H1 (cell line): ENCODE measurements around the gene KTI12. TPM values are rescaled to one million over a fixed set of nuclear protein-coding genes. Genes with fewer than 3 reads are reported as not detected.

ENCODE experiments used
- CTCF ChIA-PET: fragments of 300-600 bp; sonication (Branson Sonifier 250); formaldehyde crosslinking; loops from one replicate; lab custom pipeline; 2021; ENCODE audit not compliant: partially characterized antibody; lab: Charles Lee
- POLR2A ChIA-PET: fragments of 300-600 bp; sonication (Branson Sonifier 250); formaldehyde crosslinking; loops from one replicate; lab custom pipeline; 2021; ENCODE audit warnings: inconsistent platforms; ENCODE audit not compliant: partially characterized antibody; lab: Charles Lee
- DNase-seq, 2 experiments: peaks; one replicate each; pipeline versions ENCODE4 v3.0.0 to v3.0.0-alpha.2; 2010 to 2022; ENCODE audit warnings: low spot score in 2 of 2, low read depth in 1 of 2, mixed read lengths in 1 of 2
- FAIRE-seq: peaks from 2 replicates; lab custom pipeline; 2011; peaks lifted over from hg19 to GRCh38; lab: Jason Lieb, UNC
- H2AFZ ChIP-seq: 2 replicates; pipeline ENCODE4 v1.8.1; 2012; ENCODE audit warnings: low read length, inconsistent platforms
- H2AK5ac ChIP-seq: 2 replicates; pipeline ENCODE4 v1.6.1; 2013; ENCODE audit warnings: low read depth, low read length
- H2BK120ac ChIP-seq: replicated peaks from 2 replicates; pipeline ENCODE3; 2013; ENCODE audit warnings: low read depth, low read length, inconsistent platforms
- H2BK12ac ChIP-seq: 2 replicates; pipeline ENCODE4 v1.6.1; 2013; ENCODE audit warnings: low read depth, low read length
- H2BK15ac ChIP-seq: 2 replicates; pipeline ENCODE4 v1.6.1; 2013; ENCODE audit warnings: low read length
- H2BK20ac ChIP-seq: 2 replicates; pipeline ENCODE4 v1.6.1; 2013; ENCODE audit warnings: low read length
- H2BK5ac ChIP-seq: 2 replicates; pipeline ENCODE4 v1.6.1; 2013; ENCODE audit warnings: low read depth, low read length
- H3K14ac ChIP-seq: 2 replicates; pipeline ENCODE4 v1.6.1; 2013; ENCODE audit warnings: inconsistent platforms; ENCODE audit not compliant: insufficient read length
- H3K18ac ChIP-seq: 2 replicates; pipeline ENCODE4 v1.6.1; 2013; ENCODE audit warnings: low read length; ENCODE audit errors: extremely low read depth
- H3K23ac ChIP-seq: 2 replicates; pipeline ENCODE4 v1.6.1; 2013; ENCODE audit warnings: inconsistent platforms; ENCODE audit not compliant: insufficient read length
- H3K23me2 ChIP-seq: 2 replicates; pipeline ENCODE4 v1.6.1; 2013; ENCODE audit warnings: low read depth, low read length
- H3K27ac ChIP-seq: 2 replicates; pipeline ENCODE4 v1.6.1; 2011; ENCODE audit warnings: low read depth, low read length, inconsistent platforms
- H3K27me3 ChIP-seq, 4 experiments: replicated peaks in 1 of 4; 1 replicate in 1 of 4; 2 replicates in 3 of 4; pipeline versions ENCODE4 v1.6.1 to v1.8.1; 2011 to 2013; ENCODE audit warnings: low read length in 3 of 4, mild to moderate bottlenecking in 3 of 4, inconsistent platforms in 2 of 4, mixed read lengths in 2 of 4, moderate library complexity in 1 of 4; ENCODE audit not compliant: control insufficient read depth in 3 of 4, insufficient read depth in 3 of 4; ENCODE audit errors: extremely low read depth in 1 of 4
- H3K36me3 ChIP-seq, 4 experiments: 2 replicates each; pipeline versions ENCODE4 v1.6.1 to v1.8.1; 2011 to 2013; ENCODE audit warnings: mild to moderate bottlenecking in 4 of 4, low read length in 3 of 4, moderate library complexity in 2 of 4, control low read depth in 1 of 4, inconsistent platforms in 1 of 4; ENCODE audit not compliant: insufficient read depth in 4 of 4, control insufficient read depth in 2 of 4
- H3K4ac ChIP-seq: replicated peaks from 2 replicates; pipeline ENCODE3; 2013; ENCODE audit warnings: low read length, low read depth, mixed read lengths, inconsistent platforms; ENCODE audit not compliant: insufficient read length
- H3K4me1 ChIP-seq, 4 experiments: replicated peaks in 1 of 4; 1 replicate in 1 of 4; 2 replicates in 3 of 4; pipeline versions ENCODE4 v1.6.1 to v1.8.1; 2011 to 2013; ENCODE audit warnings: low read length in 3 of 4, inconsistent platforms in 2 of 4, mixed read lengths in 1 of 4; ENCODE audit not compliant: insufficient read depth in 4 of 4, control insufficient read depth in 3 of 4
- H3K4me2 ChIP-seq, 2 experiments: 2 replicates each; pipeline versions ENCODE4 v1.6.1 to v1.8.1; 2011 to 2013; ENCODE audit warnings: low read depth in 2 of 2, low read length in 2 of 2, control low read depth in 1 of 2, inconsistent platforms in 1 of 2, mild to moderate bottlenecking in 1 of 2; ENCODE audit not compliant: insufficient read depth in 1 of 2
- H3K4me3 ChIP-seq, 4 experiments: fragments of 200-600, 300-600 bp in 1 of 4; sonication (generic), shearing (Covaris generic), sonication (Bioruptor Twin) in 1 of 4; 2 replicates each; pipeline versions ENCODE4 v1.5.1 to v1.8.1; 2011 to 2016; ENCODE audit warnings: low read length in 4 of 4, low read depth in 3 of 4, control low read depth in 2 of 4, inconsistent platforms in 2 of 4, mild to moderate bottlenecking in 2 of 4, mixed read lengths in 1 of 4, moderate library complexity in 1 of 4; ENCODE audit not compliant: insufficient read depth in 2 of 4; ENCODE audit errors: extremely low read depth in 1 of 4
- H3K56ac ChIP-seq: replicated peaks from 2 replicates; pipeline ENCODE3; 2013; ENCODE audit warnings: low read depth, mild to moderate bottlenecking, mixed read lengths, low read length, inconsistent platforms; ENCODE audit not compliant: insufficient read length
- H3K79me1 ChIP-seq: 2 replicates; pipeline ENCODE4 v1.6.1; 2013; ENCODE audit warnings: low read depth, low read length, control low read depth
- H3K79me2 ChIP-seq, 2 experiments: 2 replicates each; pipeline versions ENCODE4 v1.6.1 to v1.8.1; 2012 to 2013; ENCODE audit warnings: low read length in 2 of 2, mild to moderate bottlenecking in 2 of 2, inconsistent platforms in 1 of 2; ENCODE audit not compliant: insufficient read depth in 2 of 2, control insufficient read depth in 1 of 2
- H3K9ac ChIP-seq, 4 experiments: replicated peaks in 1 of 4; 1 replicate in 1 of 4; 2 replicates in 3 of 4; pipeline versions ENCODE4 v1.6.1 to v1.8.1; 2011 to 2013; ENCODE audit warnings: low read depth in 3 of 4, low read length in 3 of 4, control low read depth in 2 of 4, mild to moderate bottlenecking in 2 of 4, moderate library complexity in 2 of 4, inconsistent platforms in 1 of 4; ENCODE audit errors: extremely low read depth in 1 of 4
- H3K9me3 ChIP-seq, 2 experiments: 2 replicates each; pipeline versions ENCODE4 v1.6.1 to v1.8.1; 2012 to 2013; ENCODE audit warnings: mild to moderate bottlenecking in 2 of 2, moderate library complexity in 2 of 2, control low read depth in 1 of 2, inconsistent platforms in 1 of 2, low read depth in 1 of 2, low read length in 1 of 2, mixed read lengths in 1 of 2; ENCODE audit not compliant: insufficient read depth in 2 of 2
- H4K20me1 ChIP-seq, 2 experiments: replicated peaks in 1 of 2; 2 replicates each; pipeline versions ENCODE3 to v1.8.1; 2011 to 2013; ENCODE audit warnings: inconsistent platforms in 2 of 2, low read length in 2 of 2, mild to moderate bottlenecking in 1 of 2; ENCODE audit not compliant: insufficient read depth in 2 of 2, control insufficient read depth in 1 of 2
- H4K5ac ChIP-seq: 2 replicates; pipeline ENCODE4 v1.6.1; 2013; ENCODE audit warnings: low read length, low read depth, mixed read lengths, inconsistent platforms; ENCODE audit not compliant: insufficient read length
- H4K8ac ChIP-seq: 2 replicates; pipeline ENCODE4 v1.8.0; 2013; ENCODE audit warnings: mild to moderate bottlenecking, moderate library complexity, low read length, inconsistent platforms; ENCODE audit not compliant: insufficient read depth; ENCODE audit errors: extremely low read depth
- H4K91ac ChIP-seq: replicated peaks from 2 replicates; pipeline ENCODE3; 2013; ENCODE audit warnings: low read length, mixed read lengths, inconsistent platforms; ENCODE audit not compliant: insufficient read length
- CHD2 ChIP-seq: IDR thresholded peaks from 2 replicates; pipeline ENCODE4 v1.6.1; 2012; ENCODE audit warnings: low read length, improper control_type of control experiment
- EZH2 ChIP-seq: fragments of 200-600 bp; sonication (generic); IDR thresholded peaks from 2 replicates; pipeline ENCODE4 v1.7.1; 2012; ENCODE audit warnings: low read depth, mild to moderate bottlenecking, moderate library complexity, low read length, inconsistent platforms; ENCODE audit not compliant: severe bottlenecking
- GTF2F1 ChIP-seq: IDR thresholded peaks from 2 replicates; pipeline ENCODE4 v1.6.1; 2012; ENCODE audit warnings: low read depth, low read length, improper control_type of control experiment, borderline replicate concordance
- HDAC6 ChIP-seq: IDR thresholded peaks from one replicate; pipeline ENCODE4 v1.7.1; 2012; ENCODE audit warnings: low read depth, mild to moderate bottlenecking, inconsistent platforms, low read length, moderate library complexity
- JUN ChIP-seq: IDR thresholded peaks from 2 replicates; pipeline ENCODE4 v1.6.1; 2011; ENCODE audit warnings: low read depth, mild to moderate bottlenecking, improper control_type of control experiment, low read length
- PHF8 ChIP-seq: fragments of 200-600 bp; sonication (generic); conservative IDR thresholded peaks from 2 replicates; pipeline ENCODE4 v1.7.1; 2012; ENCODE audit warnings: low read depth, mild to moderate bottlenecking, inconsistent platforms, low read length, moderate library complexity
- TCF12 ChIP-seq: IDR thresholded peaks from 2 replicates; pipeline ENCODE4 v1.6.1; 2011; ENCODE audit warnings: low read depth, mild to moderate bottlenecking, low read length
- ZNF274 ChIP-seq: IDR thresholded peaks from 2 replicates; pipeline ENCODE4 v1.7.0; 2012; ENCODE audit warnings: low read length, borderline replicate concordance; ENCODE audit errors: extremely low read depth
- WGBS, 2 experiments: shearing (Covaris generic) in 1 of 2; methylation state at CpG; one replicate each; pipeline versions ENCODE4 v1.1.6 to v1.1.7; 2013 to 2015; ENCODE audit warnings: low lambda C conversion rate in 2 of 2, mixed read lengths in 2 of 2, inconsistent platforms in 1 of 2, low coverage in 1 of 2, missing lambda C conversion rate in 1 of 2; ENCODE audit not compliant: insufficient replicate concordance in 2 of 2, insufficient coverage in 1 of 2, insufficient read length in 1 of 2; ENCODE audit errors: extremely low coverage in 1 of 2, missing lambda C conversion rate in 1 of 2; 5-methylcytosine and 5-hydroxymethylcytosine counted together
- polyA plus RNA-seq, 7 experiments: library from polyadenylated mRNA; depleted of rRNA in 3 of 7; stranded (reverse) in 5 of 7; unstranded in 2 of 7; fragments of >200 nt in 5 of 7; fragments of 200-250 nt in 2 of 7; gene quantifications; 1 replicate in 5 of 7; 2 replicates in 1 of 7; 4 replicates in 1 of 7; pipeline versions ENCODE4 v1.2.1 to v1.2.3, GENCODE V29; 2011 to 2013; ENCODE audit warnings: missing spikeins in 2 of 7, mixed read lengths in 2 of 7
- total RNA-seq: library from RNA; stranded (reverse); fragmentation: NEBNext Ultra II Directional; extraction: Animal tissue kit (Norgen Biotek cat#: 25700); gene quantifications from 2 replicates; pipeline ENCODE4 v1.2.1, GENCODE V29; 2021
- TF ChIP-seq, protein P1 (sequence below): IDR thresholded peaks from 2 replicates; pipeline ENCODE4 v1.6.1; 2012; ENCODE audit warnings: low read length, inconsistent platforms
- TF ChIP-seq, protein P2 (sequence below), 3 experiments: IDR thresholded peaks; 1 replicate in 2 of 3; 2 replicates in 1 of 3; pipeline versions ENCODE4 v1.5.1 to v1.6.1; 2011; ENCODE audit warnings: low read length in 3 of 3, mild to moderate bottlenecking in 3 of 3, inconsistent platforms in 2 of 3, low read depth in 1 of 3, moderate library complexity in 1 of 3; ENCODE audit not compliant: insufficient read depth in 1 of 3; ENCODE audit errors: control extremely low read depth in 1 of 3

KTI12 gene
- total and polyA plus RNA-seq, 2 of the 8 experiments (the other 6 are each of a cell fraction or from before 2014, with no cell fraction given): 7.5 to 16.2 TPM

DNA sequence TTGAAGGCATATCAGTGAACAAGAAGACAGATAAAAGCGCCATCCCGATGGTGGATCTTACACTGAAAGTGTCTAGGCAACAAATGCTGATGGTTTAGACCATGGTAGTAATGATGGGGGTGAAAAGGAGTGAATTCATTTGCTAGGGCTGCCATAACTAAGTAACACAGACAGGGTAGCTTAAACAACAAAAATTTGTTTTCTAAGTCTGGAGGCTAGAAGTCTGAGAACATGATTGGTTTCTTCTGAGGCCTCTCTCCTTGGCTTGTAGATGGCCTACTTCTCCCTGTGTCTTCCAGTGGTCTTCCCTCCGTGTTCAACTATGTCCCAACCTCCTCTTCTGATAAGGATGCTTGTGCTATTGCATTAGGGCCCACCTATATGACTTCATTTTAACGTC, 29.7 kb downstream of the KTI12 start:
- Histone ChIP-seq H3K9me3 (no peaks in the 10 kb centered on the region), H3K79me1 (no peaks in the 10 kb centered on the region), H3K79me2 (no peaks in the 10 kb centered on the region), H3K27me3 (no peaks in the 10 kb centered on the region), H2AFZ (no peak overlapping the region), H3K23ac (no peak overlapping the region), H4K5ac (no peak overlapping the region), H2BK5ac (no peak overlapping the region), H3K27ac (no peak overlapping the region), H3K14ac (no peak overlapping the region), H3K23me2 (no peaks in the 10 kb centered on the region), H2BK12ac (no peak overlapping the region), H4K20me1 (no peaks in the 10 kb centered on the region), H3K18ac (no peak overlapping the region), H3K56ac (no peak overlapping the region), H2BK120ac (no peak overlapping the region), H3K9ac (no peak overlapping the region), H2AK5ac (no peak overlapping the region), H2BK15ac (no peak overlapping the region), H3K4ac (no peak overlapping the region), H3K4me2 (no peak overlapping the region), H4K91ac (no peak overlapping the region), H2BK20ac (no peak overlapping the region), H3K4me3 (no peak overlapping the region), H4K8ac (no peak overlapping the region), H3K4me1 (peaks cover 5 to 14% (median 12%) of the 10 kb centered on the region in 4 experiments; a peak in 6 of 7 replicates), H3K36me3 (no peaks in the 10 kb centered on the region)
- DNase-seq (no peak), FAIRE-seq (no peak)
- CTCF ChIA-PET: interaction anchor here (0.7 to 1.2 kb wide), 3 partner anchors 106 to 348 kb away, joined by 3 to 4 read pairs (median 3); no protein-coding TSS in a partner anchor
- POLR2A ChIA-PET: no interaction called here
- 66% methylated on average over 4 of the region's 4 CpGs; no CpG with 5 or more reads in 1 of the 2 experiments for WGBS, 2 experiments
- TF ChIP-seq PHF8 (no peak), EZH2 (no peak), CHD2 (no peak), JUN (no peak), TCF12 (no peak), ZNF274 (no peak), HDAC6 (no peak), GTF2F1 (no peak)
- TF ChIP-seq, protein P1, sequence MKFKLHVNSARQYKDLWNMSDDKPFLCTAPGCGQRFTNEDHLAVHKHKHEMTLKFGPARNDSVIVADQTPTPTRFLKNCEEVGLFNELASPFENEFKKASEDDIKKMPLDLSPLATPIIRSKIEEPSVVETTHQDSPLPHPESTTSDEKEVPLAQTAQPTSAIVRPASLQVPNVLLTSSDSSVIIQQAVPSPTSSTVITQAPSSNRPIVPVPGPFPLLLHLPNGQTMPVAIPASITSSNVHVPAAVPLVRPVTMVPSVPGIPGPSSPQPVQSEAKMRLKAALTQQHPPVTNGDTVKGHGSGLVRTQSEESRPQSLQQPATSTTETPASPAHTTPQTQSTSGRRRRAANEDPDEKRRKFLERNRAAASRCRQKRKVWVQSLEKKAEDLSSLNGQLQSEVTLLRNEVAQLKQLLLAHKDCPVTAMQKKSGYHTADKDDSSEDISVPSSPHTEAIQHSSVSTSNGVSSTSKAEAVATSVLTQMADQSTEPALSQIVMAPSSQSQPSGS: no peak
- TF ChIP-seq, protein P2, sequence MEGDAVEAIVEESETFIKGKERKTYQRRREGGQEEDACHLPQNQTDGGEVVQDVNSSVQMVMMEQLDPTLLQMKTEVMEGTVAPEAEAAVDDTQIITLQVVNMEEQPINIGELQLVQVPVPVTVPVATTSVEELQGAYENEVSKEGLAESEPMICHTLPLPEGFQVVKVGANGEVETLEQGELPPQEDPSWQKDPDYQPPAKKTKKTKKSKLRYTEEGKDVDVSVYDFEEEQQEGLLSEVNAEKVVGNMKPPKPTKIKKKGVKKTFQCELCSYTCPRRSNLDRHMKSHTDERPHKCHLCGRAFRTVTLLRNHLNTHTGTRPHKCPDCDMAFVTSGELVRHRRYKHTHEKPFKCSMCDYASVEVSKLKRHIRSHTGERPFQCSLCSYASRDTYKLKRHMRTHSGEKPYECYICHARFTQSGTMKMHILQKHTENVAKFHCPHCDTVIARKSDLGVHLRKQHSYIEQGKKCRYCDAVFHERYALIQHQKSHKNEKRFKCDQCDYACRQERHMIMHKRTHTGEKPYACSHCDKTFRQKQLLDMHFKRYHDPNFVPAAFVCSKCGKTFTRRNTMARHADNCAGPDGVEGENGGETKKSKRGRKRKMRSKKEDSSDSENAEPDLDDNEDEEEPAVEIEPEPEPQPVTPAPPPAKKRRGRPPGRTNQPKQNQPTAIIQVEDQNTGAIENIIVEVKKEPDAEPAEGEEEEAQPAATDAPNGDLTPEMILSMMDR (IDR thresholded peaks at IDR 0.05; ENCODE audit: control extremely low read depth in 1 of 3, insufficient read depth in 1 of 3, low read depth in 1 of 3, low read length in 3 of 3): no peak
